ENCODE results near the gene EPS8. TPM values are rescaled to one million over a fixed set of nuclear protein-coding genes. Genes with fewer than 3 reads are reported as not detected.

The EPS8 gene
- total RNA-seq, 1 experiment from 2014 or later, result 32.0 TPM

DNA sequence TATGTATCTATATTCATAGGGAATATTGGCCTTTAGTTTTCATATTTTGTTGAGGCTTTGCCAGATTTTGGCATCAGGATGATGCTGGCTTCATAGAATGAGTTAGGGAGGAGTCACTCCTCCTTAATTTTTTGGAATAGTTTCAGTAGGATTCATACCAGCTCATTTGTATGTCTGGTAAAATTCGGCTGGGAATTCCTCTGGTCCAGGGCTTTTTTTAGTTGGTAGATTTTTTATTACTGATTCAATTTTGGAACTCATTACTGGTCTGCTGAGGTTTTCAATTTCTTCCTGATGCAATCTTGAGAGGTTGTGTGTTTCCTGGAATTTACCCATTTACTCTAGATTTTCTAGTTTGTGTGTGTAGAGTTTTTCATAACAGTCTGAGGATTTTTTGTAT lies 175.2 kb downstream of the EPS8 start:
- Histone ChIP-seq H3K4me3 (ENCODE audit: low read depth in 2 of 2, low read length in 2 of 2) (no peak overlapping the region), H3K27me3 (ENCODE audit: control insufficient read depth, insufficient read depth, low read length) (no peaks in the 10 kb centered on the region), H3K4me1 (ENCODE audit: control insufficient read depth, insufficient read depth, low read length) (no peaks in the 10 kb centered on the region), H3K9me3 (ENCODE audit: control insufficient read depth, insufficient read depth, low read depth, low read length) (no peaks in the 10 kb centered on the region), H3K27ac (ENCODE audit: low read length) (no peak overlapping the region), H3K36me3 (ENCODE audit: control insufficient read depth, insufficient read depth, low read length) (no peaks in the 10 kb centered on the region)
- intact Hi-C loops (cut with micrococcal nuclease; ENCODE audit: unreplicated experiment), result no loop called here
- DNase-seq (ENCODE audit: low read depth, low spot score) (no peak), ATAC-seq (no peak)
- TF ChIP-seq TCF7L2 (IDR thresholded peaks at IDR 0.05; ENCODE audit: low read depth, low read length), result no peak
- TF ChIP-seq, protein P1, sequence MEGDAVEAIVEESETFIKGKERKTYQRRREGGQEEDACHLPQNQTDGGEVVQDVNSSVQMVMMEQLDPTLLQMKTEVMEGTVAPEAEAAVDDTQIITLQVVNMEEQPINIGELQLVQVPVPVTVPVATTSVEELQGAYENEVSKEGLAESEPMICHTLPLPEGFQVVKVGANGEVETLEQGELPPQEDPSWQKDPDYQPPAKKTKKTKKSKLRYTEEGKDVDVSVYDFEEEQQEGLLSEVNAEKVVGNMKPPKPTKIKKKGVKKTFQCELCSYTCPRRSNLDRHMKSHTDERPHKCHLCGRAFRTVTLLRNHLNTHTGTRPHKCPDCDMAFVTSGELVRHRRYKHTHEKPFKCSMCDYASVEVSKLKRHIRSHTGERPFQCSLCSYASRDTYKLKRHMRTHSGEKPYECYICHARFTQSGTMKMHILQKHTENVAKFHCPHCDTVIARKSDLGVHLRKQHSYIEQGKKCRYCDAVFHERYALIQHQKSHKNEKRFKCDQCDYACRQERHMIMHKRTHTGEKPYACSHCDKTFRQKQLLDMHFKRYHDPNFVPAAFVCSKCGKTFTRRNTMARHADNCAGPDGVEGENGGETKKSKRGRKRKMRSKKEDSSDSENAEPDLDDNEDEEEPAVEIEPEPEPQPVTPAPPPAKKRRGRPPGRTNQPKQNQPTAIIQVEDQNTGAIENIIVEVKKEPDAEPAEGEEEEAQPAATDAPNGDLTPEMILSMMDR (IDR thresholded peaks at IDR 0.05), result no peak
- no peak for TF ChIP-seq SIN3A (IDR thresholded peaks at IDR 0.05; ENCODE audit: borderline replicate concordance, insufficient read depth, low read depth, low read length)
- TF ChIP-seq POLR2AphosphoS5 (IDR thresholded peaks at IDR 0.05; ENCODE audit: low read depth, low read length), result no peak
- TF ChIP-seq, protein P2, sequence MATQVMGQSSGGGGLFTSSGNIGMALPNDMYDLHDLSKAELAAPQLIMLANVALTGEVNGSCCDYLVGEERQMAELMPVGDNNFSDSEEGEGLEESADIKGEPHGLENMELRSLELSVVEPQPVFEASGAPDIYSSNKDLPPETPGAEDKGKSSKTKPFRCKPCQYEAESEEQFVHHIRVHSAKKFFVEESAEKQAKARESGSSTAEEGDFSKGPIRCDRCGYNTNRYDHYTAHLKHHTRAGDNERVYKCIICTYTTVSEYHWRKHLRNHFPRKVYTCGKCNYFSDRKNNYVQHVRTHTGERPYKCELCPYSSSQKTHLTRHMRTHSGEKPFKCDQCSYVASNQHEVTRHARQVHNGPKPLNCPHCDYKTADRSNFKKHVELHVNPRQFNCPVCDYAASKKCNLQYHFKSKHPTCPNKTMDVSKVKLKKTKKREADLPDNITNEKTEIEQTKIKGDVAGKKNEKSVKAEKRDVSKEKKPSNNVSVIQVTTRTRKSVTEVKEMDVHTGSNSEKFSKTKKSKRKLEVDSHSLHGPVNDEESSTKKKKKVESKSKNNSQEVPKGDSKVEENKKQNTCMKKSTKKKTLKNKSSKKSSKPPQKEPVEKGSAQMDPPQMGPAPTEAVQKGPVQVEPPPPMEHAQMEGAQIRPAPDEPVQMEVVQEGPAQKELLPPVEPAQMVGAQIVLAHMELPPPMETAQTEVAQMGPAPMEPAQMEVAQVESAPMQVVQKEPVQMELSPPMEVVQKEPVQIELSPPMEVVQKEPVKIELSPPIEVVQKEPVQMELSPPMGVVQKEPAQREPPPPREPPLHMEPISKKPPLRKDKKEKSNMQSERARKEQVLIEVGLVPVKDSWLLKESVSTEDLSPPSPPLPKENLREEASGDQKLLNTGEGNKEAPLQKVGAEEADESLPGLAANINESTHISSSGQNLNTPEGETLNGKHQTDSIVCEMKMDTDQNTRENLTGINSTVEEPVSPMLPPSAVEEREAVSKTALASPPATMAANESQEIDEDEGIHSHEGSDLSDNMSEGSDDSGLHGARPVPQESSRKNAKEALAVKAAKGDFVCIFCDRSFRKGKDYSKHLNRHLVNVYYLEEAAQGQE (IDR thresholded peaks at IDR 0.05; ENCODE audit: insufficient read depth in 1 of 2, low read depth in 2 of 2, low read length in 1 of 2), result no peak
- ChIA-PET CTCF (no interaction called here), POLR2A (no interaction called here)
- in situ Hi-C loops (cut with HindIII; ENCODE audit: low pct_unique_long_range_greater_than_20kb, low sequenced_read_pairs), result no loop called here
- BruUV-seq (replicated peaks), result no TSS peak

DNA sequence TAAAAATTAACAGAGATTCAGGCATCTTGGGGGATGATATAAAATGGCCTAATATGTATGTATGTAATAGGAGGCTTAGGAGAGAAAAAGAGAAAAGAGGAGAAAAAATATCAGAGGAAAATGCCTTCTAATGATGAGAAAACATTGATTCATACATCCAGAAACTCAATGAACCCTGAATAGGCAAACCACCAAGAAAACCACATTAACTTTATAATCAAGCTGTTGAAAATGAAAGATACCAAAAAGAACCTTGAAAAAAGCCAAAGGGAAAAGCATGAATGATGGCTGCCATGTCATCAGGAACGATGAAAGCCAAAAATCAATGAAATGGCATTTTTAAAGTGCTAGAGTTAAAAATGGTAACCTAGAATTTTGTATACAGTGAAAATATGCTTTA lies 180.2 kb downstream of the EPS8 start:
- no peaks in the 10 kb centered on the region for H3K9me3 ChIP-seq (ENCODE audit: control insufficient read depth, insufficient read depth, low read depth, low read length)
- no TSS peak for BruUV-seq (replicated peaks)
- no peak overlapping the region for H3K27ac ChIP-seq (ENCODE audit: low read length)
- TF ChIP-seq, protein P1 (IDR thresholded peaks at IDR 0.05), result no peak
- TF ChIP-seq TCF7L2 (IDR thresholded peaks at IDR 0.05; ENCODE audit: low read depth, low read length) (no peak), POLR2AphosphoS5 (IDR thresholded peaks at IDR 0.05; ENCODE audit: low read depth, low read length) (no peak), SIN3A (IDR thresholded peaks at IDR 0.05; ENCODE audit: borderline replicate concordance, insufficient read depth, low read depth, low read length) (no peak)
- TF ChIP-seq, protein P2 (IDR thresholded peaks at IDR 0.05; ENCODE audit: insufficient read depth in 1 of 2, low read depth in 2 of 2, low read length in 1 of 2), result no peak
- DNase-seq (ENCODE audit: low read depth, low spot score) (no peak), ATAC-seq (no peak)
- ChIA-PET POLR2A (no interaction called here), CTCF (no interaction called here)
- intact Hi-C loops (cut with micrococcal nuclease; ENCODE audit: unreplicated experiment) (no loop called here), in situ Hi-C loops (cut with HindIII; ENCODE audit: low pct_unique_long_range_greater_than_20kb, low sequenced_read_pairs) (no loop called here)
- H3K4me1 ChIP-seq (ENCODE audit: control insufficient read depth, insufficient read depth, low read length), result no peaks in the 10 kb centered on the region
- no peak overlapping the region for H3K4me3 ChIP-seq (ENCODE audit: low read depth in 2 of 2, low read length in 2 of 2)
- H3K36me3 ChIP-seq (ENCODE audit: control insufficient read depth, insufficient read depth, low read length), result no peaks in the 10 kb centered on the region
- no peaks in the 10 kb centered on the region for H3K27me3 ChIP-seq (ENCODE audit: control insufficient read depth, insufficient read depth, low read length)
